Choroid plexus epithelial cell (primary cell): Measurements from ENCODE around the gene ZBTB40.

ENCODE experiments used
- DNase-seq: peaks from one replicate; pipeline ENCODE4 v3.0.0-alpha.2; 2010; ENCODE audit warnings: low read depth
- H3K4me3 ChIP-seq: 2 replicates; pipeline ENCODE4 v1.5.1; 2011; ENCODE audit warnings: low read depth, mild to moderate bottlenecking, control low read depth, low read length, moderate library complexity
- CTCF ChIP-seq: conservative IDR thresholded peaks from 2 replicates; pipeline ENCODE4 v1.5.1; 2011; ENCODE audit warnings: low read depth, mild to moderate bottlenecking, control low read depth, inconsistent platforms, low read length, moderate library complexity

ZBTB40 gene

GRCh38 chr1:22451702-22452480, at the start of gene ZBTB40:
ZBTB40 (plus strand) TSS chr1:22451851; CDS start chr1:22489949, 38,098 bp downstream.
- peak; percentile 99 for DNase-seq
- H3K4me3 ChIP-seq, result peak within 1 kb of the TSS; percentile 93
- no peak for TF ChIP-seq CTCF

GRCh38 chr1:22402356-22403053, 49.1 kb upstream of the ZBTB40 start:
- no peak for TF ChIP-seq CTCF

GRCh38 chr1:22404486-22404885, 47.2 kb upstream of the ZBTB40 start:
- TF ChIP-seq CTCF, result no peak
- DNase-seq, result no peak
- H3K4me3 ChIP-seq, result no peak overlapping the region

More at GRCh38 chr1:22402356-22403053, 49.1 kb upstream of the ZBTB40 start:
- H3K4me3 ChIP-seq, result no peak overlapping the region
- no peak for DNase-seq

- no peak for TF ChIP-seq CTCF
- H3K4me3 ChIP-seq, result no peak overlapping the region
- no peak for DNase-seq
Observed at GRCh38 chr1:22406722-22407495, 44.7 kb upstream of the ZBTB40 start.

- TF ChIP-seq CTCF, result no peak
- DNase-seq, result no peak
- no peak overlapping the region for H3K4me3 ChIP-seq
Observed at GRCh38 chr1:22408230-22408629, 43.4 kb upstream of the ZBTB40 start.

GRCh38 chr1:22410401-22410800, 41.2 kb upstream of the ZBTB40 start:
- DNase-seq, result no peak
- H3K4me3 ChIP-seq, result no peak overlapping the region
- no peak for TF ChIP-seq CTCF
